HG03439 (cell line): ENCODE measurements around the gene RNF157.

Experiments used
- ATAC-seq: cut with Tn5 transposase; IDR thresholded peaks from one replicate; pipeline ENCODE4 v1.9.1; 2021; ENCODE audit warnings: mild to moderate bottlenecking, moderate library complexity; ENCODE audit not compliant: unreplicated experiment

The RNF157 gene

GRCh38 chr17:76131051-76131691, 109.1 kb downstream of the RNF157 start:
- ATAC-seq = no peak

DNA sequence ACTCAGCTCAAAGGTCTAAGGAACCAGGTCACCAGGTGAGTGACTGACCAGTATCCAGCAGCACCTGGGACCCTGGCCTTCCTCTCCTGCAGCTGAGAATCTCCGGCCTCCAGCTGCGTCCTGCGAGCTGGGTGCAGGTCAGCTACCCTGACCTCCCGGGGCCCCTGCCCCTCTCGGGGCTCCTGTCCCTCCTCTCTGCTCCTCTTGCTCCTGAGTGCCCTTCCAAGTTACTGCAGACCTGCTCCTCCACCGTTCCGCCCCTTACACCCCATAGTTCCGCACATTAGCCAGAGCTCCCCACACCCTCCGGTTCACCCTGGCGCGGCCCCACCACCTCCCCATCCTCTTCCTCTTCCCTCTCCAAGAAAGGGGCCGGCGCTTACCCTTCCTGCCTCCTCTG, 109.8 kb downstream of the RNF157 start:
- no peak for ATAC-seq

- no peak for ATAC-seq
These were observed 114.4 kb downstream of the RNF157 start for GRCh38 chr17:76125922-76126321.

DNA sequence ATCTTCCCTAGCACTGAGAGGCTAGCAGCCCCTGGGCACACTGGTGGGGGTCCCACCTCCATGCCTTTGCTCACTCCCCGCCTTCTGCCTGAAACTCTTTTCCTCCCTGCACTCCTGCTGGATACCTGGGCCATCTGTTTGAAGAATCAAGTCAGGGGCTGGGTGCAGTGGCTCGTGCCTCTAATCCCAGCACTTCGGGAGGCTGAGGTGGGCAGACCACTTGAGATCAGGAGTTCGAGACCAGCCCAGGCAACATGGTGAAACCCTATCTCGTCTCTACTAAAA, 115.0 kb downstream of the RNF157 start:
- ATAC-seq = no peak

GRCh38 chr17:76124582-76125390, 115.5 kb downstream of the RNF157 start:
- no peak for ATAC-seq

DNA sequence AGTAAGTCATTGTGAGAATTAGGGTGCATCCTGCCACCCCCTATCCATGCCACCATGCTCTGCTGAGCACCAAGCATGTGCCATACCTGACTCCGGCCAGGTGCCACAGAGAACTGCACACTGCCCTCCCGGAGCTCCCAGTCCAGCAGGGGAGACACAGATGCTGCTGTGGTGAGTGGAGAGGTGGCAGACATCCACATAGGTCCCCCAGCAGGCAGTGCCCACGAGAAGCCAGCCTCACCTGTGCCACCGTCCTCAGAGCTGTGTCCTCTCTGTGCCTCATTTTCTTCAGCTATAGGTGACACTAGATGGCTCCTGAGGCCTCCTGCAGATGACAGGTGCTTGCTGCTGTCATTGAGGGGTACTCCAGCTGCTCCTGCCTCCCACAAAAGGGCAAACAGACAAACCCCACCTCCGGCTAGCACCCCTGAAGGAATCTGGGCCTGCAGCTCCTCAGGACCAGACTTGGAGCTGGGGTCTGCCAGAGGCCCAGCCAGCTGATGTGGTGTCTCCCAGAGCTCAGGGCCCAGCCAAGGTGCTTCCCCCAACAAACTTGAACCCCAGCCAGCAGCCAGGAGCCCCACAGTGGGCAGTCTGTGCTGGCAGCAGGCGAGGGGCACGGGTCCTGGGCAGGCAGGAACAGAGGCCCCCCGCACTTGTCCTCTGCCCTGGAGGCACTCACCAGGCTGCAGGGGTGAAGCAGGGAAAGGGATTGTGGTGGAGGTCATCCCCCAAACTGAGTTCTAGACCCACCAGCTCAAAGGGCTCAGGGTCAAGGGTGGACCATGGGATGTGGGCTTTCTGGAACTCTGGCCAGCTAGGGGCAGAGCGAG, 116.3 kb downstream of the RNF157 start:
- no peak for ATAC-seq

GRCh38 chr17:76123191-76123499, 117.1 kb downstream of the RNF157 start:
- ATAC-seq = no peak

- ATAC-seq = no peak
These were observed 117.7 kb downstream of the RNF157 start for GRCh38 chr17:76122431-76123190.

DNA sequence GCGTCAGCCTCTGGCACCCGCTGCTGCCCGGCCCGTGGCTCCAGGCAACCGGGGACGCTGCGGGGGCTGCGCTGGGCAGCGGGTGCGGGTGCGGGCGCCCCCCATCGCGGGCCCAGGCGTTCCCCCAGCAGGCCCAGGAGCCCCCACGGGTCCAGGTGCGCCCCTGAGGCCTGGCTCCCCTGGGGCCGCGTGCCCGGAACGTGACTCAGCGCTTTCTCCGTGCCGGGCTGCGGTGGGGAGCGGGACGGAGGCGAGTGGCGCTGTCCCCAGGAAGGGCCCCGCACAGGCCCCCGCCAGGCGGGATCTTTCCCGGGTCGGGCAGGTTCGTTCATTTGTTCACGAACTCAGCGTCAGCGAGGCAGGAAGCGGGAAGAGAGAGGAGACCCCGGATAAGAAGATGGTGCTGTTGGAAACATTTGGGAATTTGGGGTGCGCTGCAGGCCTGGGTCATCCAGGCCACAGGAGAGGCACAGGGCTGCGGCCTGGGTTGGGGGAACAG, 118.3 kb downstream of the RNF157 start:
- no peak for ATAC-seq

DNA sequence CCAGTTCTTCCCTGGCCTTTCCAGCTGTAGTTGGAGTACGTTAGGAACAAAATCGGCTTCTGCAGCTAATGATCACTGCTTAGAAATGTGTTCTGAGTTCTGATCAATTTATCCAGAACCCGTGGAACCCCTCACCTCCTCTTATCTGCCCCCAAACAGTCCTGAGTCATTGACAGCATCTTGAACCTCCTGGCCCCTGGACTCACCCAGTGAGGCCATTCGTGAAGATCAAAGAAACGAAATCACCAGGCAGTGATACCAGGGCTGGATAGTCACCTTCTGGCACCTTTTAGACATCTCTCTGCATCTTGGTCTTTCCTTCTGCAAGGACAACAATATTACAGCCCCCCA, 119.7 kb downstream of the RNF157 start:
- no peak for ATAC-seq

GRCh38 chr17:76119409-76120371, 120.6 kb downstream of the RNF157 start:
- ATAC-seq = no peak

- ATAC-seq = no peak
These were observed 125.0 kb downstream of the RNF157 start for GRCh38 chr17:76115138-76115754.

DNA sequence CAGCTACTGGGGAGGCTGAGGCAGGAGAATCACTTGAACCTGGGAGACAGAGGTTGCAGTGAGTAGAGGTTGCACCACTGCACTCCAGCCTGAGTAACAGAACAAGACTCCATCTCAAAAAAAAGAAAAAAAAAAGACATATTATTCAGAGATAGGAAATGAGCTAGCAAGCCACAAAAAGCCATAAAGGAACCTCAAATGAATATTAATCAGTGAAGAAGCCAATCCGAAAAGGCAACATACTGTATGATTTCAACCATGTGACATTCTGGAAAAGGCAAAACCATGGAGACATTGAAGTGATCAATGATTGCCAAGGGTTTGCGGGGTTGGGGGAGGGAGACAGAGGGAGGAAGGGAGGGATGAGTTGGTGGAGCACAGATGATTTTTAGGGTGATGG, 128.3 kb downstream of the RNF157 start:
- ATAC-seq = no peak

- no peak for ATAC-seq
These were observed 132.8 kb downstream of the RNF157 start for GRCh38 chr17:76107509-76107908.

DNA sequence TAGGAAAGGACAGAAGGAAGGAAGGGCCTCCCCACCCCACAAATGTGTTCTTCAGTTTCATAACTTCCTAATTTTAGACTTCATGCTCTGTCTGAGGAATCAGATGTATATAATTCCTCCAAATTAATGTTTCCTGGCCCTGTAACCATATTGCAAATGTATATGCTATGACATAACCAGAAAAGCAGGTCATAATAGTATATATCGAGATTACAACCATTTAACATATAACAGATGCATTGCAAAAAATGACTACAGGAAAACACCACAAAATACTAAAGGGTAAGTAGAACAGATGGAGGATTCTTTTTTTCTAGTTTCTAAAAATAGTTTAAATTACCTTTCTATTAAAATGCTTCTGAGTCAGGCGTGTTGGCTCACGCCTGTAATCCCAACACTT, 133.6 kb downstream of the RNF157 start:
- no peak for ATAC-seq

- ATAC-seq = no peak
These were observed 135.4 kb downstream of the RNF157 start for GRCh38 chr17:76104896-76105231.

DNA sequence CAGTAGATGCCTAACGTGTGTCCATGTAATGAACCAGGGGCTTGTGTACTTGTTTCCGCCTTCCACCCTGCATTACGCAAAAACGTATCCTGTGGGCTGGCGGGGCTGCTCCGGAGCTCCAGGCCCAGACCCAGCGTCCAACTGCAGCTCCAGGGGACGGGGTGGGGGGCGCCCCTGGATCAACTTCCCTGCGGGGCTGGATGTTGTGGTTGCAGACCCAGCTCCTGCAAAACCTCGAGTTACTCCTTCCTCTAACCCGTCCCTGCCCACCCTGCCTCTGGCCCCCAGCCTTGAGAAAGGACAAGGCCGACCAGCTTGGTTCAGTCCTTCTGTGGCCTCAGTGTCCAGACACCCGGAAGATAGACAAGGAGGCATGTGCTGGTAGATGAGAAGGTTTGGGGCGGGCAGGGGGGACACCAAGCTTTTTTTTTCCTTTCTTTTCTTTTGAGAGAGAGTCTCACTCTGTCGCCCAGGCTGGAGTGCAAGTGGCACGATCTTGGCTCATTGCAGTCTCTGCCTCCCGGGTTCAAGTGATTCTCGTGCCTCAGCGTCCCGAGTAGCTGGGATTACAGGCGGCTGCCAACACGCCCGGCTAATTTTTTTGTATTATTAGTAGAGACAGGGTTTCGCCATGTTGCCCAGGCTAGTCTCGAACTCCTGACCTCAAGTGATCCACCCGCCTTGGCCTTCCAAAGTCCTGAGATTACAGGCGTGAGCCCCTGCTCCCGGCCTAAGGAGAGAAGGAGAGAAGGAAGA, 136.0 kb downstream of the RNF157 start:
- ATAC-seq = no peak

DNA sequence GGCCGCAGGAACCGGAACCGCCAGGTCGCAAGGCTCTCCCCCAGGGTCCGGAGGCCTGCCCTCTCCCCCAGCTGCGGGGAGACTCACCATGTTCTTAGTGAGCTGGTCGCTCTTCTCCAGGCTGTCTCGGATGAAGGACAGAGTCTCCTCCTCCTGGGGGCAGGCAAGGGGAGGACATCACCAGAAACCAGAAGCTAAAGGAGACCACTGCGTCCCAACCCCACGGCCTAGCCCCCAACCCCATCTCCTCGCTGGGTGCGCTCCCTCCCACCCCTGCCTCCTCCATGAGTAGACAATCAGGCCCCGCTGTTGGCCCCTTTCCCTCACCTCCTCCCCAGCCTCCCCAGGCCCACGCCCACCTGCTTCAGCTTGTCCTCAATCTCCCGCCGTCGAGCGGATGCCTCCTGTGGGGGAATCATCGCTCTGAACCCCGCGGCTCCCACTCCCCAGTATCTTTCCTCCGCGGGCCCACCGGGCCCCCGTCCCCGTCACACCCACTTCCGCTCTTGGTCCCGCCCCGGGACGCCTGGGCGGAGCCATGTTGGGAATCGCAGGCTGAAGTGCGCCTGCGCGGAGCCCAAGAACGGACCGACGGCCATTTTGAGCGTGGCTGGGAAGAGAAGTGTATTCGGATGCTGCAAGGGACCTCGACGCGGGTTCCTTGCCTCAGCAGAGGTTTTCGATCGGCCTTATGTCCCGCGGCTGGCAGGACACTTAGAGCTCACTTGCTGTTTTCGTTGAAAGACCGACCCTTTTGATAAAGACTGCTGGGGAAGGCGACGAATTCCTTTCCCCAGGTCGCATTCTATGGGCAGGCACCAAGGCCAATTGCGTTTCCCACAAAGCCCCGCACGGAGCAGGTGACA, 136.8 kb downstream of the RNF157 start, which contains the start of gene EXOC7:
EXOC7 (minus strand) TSS at position 514 of the 866 bp plus-strand sequence; CDS start at position 419, 95 bp downstream.
- peak; percentile 81 for ATAC-seq
